G401.6 (cell line): ENCODE results near the gene PRKD2.
"Not testable (repeated sequence)": the region's sequence is repeated elsewhere in the genome, so short reads cannot be mapped to it uniquely, and the experiment has no call there.

Experiments used
- FAIRE-seq: peaks from 2 replicates; lab custom pipeline; 2012; peaks lifted over from hg19 to GRCh38; lab: Jason Lieb, UNC

The PRKD2 gene

GRCh38 chr19:46717034-46717715, at the start of gene PRKD2:
PRKD2 (minus strand) TSS chr19:46717114; CDS start chr19:46716370, 744 bp downstream.
- FAIRE-seq, result no peak

- no peak for FAIRE-seq
Observed at GRCh38 chr19:46764817-46765291, 47.9 kb upstream of the PRKD2 start.

DNA sequence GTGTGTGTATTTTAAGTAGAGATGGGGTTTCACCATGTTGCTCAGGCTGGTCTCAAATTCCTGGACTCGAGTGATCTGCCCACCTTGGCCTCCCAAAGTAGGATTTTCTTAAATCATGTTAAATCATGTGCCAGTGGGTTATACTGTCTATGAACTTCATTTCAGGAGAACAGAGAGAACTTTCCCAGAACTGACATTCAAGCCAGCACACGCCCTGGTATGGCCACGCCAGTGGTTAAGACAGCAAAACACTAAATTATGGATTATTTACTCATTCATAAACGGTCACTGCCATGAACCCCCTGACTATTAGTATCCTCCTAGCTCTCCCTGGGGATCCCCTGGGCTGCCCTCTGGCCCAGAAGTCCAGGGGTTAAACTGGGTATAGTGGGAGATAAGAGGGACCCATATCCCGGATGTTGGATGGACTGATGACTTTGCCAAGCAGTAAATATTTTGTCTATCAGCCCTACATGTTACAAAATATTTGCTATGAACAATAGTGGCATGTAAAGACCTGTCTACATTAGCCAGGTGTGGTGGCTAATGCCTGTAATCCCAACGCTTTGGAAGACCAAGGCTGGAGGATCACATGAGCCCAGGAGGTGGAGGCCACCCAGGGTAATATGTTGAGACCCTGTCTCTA, 45.5 kb upstream of the PRKD2 start:
- FAIRE-seq, result no peak

DNA sequence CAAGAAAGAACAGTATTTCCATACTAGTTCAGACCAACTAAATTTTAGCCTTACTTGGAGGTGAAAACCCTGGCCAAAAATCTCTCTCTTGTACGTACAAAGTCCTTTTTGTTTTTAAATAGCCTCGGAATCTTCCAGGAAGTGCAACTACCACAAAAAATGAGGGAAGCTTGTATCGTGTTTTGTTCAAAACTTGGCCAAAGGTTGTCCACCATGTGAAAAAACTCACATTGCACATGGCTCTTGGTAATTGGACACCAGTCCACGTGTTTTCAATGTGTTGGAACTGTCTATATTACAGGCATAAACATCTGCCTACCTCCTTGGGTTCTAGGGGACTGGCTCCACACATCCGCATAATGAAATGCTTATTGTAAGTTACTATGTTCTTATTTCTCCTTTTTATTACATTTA, 44.5 kb upstream of the PRKD2 start:
- no peak for FAIRE-seq

- not testable (repeated sequence) for FAIRE-seq
Observed at GRCh38 chr19:46760897-46761296, 44.0 kb upstream of the PRKD2 start.

GRCh38 chr19:46760363-46760762, 43.4 kb upstream of the PRKD2 start:
- FAIRE-seq, result no peak

DNA sequence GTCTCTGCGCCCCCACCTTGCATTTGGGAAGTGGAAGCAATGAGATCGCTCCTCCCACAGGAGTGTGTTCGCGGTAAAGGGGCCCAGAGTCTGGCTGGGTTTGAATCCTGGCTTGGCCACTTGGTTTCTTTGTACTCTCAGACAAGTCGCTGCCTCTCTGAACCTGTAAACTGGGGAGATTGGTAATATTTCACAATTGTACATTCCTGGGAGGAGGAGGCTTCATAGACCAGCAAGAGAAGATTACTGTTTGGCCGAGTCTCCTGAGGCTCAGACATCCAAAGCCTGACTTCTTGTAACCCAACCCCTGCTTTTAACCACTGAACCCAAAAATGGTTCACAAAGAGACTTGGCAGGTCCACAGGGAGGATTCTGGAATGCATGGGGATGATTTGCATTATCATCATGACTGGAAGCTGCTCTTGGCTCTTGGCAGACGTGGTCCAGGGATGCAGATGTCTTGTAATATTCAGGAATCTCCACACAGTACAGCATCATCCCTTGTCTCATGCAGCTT, 43.0 kb upstream of the PRKD2 start:
- no peak for FAIRE-seq

DNA sequence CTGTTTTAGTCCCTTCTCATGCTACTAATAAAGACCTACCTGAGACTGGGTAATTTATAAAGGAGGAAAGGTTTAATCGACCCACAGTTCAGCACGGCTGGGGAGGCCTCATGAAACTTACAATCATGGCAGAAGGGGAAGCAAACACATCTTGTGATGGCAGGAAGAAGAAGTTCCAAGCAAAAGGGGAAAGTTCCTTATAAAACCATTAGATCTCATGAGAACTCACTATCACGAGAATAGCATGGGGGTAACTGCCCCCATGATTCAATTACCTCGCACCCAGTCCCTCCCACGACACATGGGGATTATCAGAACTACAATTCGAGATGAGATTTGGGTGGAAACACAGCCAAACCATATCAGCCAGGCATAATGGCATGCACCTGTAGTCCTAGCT, 42.3 kb upstream of the PRKD2 start:
- FAIRE-seq, result no peak

DNA sequence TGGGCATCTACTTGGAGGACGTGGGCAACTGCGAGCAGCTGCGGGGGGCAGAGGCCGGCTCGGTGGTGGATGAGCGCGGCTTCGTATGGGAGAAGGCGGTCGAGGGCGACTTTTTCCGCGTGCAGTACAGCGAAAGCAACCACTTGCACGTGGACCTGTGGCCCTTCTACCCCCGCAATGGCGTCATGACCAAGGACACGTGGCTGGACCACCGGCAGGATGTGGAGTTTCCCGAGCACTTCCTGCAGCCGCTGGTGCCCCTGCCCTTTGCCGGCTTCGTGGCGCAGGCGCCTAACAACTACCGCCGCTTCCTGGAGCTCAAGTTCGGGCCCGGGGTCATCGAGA, 39.6 kb upstream of the PRKD2 start:
- FAIRE-seq, result no peak

GRCh38 chr19:46755853-46756543, 39.1 kb upstream of the PRKD2 start:
- FAIRE-seq, result no peak

GRCh38 chr19:46755077-46755852, 38.4 kb upstream of the PRKD2 start:
- no peak for FAIRE-seq

DNA sequence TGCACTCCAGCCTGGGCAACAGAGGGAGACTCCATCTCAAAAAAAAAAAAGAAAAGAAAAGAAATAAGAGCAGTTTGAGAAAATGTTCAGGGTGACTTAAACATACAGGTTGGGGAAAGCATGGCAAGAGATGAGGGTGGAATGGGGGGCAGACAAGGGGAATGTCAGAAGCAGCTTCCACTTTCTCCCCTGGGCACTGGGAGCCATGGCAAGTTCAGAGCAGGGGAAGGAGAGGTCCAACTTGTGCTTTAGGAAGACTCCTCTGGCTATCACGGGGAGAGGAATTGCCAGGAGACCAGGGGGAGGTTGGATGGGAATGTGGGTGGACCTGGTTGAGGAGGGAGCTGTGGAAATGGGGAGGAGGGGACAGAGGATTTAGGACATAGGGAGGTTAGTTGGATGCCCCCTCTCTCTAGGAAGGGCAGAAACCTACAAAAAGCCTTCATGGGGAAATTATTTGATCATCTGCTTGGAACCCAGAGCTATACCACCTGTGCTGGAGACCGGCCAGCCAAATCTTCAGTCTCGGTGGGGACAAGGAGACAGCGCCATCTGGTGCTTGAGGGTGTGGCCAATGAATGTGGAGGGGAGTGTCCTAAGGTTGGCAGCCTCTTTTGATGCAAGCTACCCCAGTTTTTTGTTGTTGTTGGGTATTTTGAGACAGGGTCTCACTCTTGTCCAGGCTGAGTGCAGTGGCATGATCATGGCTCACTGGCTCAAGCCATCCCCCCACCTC, 36.7 kb upstream of the PRKD2 start:
- no peak for FAIRE-seq

DNA sequence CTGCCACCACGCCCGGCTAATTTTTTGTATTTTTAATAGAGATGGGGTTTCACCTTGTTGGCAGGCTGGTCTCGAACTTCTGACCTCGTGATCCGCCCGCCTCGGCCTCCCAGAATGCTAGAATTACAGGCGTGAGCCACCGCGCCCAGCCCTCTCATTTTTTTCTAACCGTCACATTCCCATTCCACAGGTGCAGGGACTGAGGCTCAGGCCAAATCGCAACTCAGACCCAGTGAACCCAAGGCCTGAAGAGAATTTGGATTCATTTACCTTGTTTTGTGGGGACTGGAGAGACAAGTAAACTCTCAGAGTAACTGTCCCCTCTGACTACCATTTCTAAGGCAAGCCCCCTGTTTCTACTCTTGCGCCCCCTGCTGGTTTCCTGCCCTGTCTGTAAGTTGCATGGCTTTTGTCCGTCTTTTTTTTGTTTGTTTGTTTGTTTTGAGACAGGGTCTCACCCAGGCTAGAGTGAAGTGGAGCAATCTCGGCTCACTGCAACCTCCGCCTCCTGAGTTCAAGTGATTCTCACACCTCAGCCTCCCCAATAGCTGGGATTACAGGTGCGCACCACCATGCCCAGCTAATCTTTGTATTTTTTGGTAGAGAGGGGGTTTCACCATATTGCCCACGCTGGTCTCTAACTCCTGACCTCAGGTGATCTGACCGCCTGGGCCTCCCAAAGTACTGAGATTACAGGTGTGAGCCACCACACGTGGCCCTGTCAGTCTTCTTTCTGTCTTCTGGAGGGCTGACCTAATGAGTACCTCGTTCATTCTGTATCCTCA, 31.6 kb upstream of the PRKD2 start:
- FAIRE-seq, result no peak

- FAIRE-seq, result no peak
Observed at GRCh38 chr19:46746281-46747057, 29.6 kb upstream of the PRKD2 start, which contains the start of gene STRN4. STRN4 (minus strand) TSS chr19:46746450; CDS start chr19:46746430, 20 bp downstream.

DNA sequence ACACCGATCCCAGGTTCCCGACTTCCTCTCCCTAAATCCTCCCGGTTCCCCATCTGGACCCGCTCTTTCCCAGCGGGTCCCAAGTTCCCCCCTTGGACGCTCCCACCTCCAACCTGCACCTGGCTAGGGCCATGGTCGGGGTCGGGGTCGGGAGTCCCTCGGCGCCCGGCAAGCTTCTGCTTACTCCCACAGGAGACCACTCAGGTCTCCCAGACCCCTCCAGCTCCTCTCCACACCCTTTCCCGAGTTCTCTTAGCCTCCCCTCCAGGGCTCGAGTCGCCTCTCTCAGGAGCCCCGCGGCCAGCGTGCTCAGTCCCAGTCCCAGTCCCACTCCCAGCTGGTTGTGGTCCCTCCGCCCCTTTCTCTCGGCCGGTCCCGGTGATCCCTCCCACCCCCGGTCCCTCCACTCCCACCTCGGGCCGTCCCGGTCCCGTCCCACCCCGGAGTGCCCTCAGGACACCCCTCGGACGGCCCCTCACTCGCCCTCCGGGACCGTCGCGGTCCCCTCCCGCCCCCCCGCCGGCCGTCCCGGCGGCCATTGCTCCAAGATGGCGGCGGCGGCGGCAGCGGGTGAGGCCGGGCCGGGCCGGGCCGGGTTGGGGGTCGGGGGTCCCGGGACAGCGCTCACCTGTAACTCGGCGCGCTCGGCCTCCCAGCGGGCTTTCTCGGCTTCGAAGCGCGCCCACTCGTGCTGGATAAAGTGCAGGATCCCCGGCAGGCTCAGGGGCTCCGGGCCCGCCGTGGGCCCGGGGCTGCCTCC, 28.8 kb upstream of the PRKD2 start, which contains the start of gene FKRP:
Gene FKRP (plus strand): TSS at position 537 of the 760 bp plus-strand sequence. CDS start 9,394 bp downstream, outside the sequence.
- FAIRE-seq, result no peak

DNA sequence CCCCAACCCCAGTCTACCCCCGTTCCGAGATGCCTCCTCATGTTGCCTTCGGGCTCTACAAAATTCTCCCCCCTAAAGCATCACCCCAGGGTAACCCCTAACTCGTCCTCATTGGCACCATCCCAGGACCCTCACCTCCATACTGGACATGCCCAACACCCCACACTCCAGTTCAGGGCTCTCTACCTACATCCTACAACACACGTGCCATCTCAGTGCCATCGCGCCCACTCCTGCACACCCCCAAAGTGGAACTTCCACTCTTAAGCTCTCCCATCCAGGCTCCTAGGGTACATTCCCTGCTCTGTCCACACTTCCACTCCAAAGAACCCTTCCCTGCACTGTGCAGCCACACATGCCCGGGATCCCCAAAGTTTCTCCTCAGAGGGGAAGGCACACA, 28.1 kb upstream of the PRKD2 start:
- no peak for FAIRE-seq

DNA sequence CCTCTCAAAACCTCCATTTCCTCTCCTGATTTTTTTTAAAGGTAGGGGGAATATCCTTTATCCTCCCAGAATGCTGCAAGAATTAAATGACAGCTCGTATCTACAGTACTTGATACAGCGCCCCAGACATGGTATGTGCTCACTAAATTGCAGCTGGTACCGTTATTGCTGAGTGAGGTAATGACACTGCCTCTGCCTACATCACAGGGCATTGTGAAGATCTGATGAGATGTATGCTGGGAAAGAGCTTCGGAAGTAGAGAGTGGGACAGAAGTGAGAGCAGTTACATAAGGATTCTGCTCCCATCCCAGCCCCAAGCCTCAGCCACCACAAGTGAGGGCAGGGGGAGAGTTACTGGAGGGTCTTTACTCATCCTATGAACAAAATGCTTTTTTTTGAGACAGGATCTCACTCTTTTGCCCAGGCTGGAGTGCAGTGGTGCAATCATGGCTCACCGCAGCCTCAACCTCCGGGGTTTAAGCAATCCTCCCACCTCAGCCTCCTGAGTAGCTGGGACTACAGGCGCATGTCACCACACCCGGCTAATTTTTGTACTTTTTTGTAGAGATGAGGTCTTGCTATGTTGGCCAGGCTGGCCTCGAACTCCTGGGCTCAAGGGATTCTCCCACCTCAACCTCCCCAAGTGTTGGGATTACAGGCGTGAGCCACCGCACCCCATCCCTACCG, 27.2 kb upstream of the PRKD2 start:
- FAIRE-seq, result no peak

DNA sequence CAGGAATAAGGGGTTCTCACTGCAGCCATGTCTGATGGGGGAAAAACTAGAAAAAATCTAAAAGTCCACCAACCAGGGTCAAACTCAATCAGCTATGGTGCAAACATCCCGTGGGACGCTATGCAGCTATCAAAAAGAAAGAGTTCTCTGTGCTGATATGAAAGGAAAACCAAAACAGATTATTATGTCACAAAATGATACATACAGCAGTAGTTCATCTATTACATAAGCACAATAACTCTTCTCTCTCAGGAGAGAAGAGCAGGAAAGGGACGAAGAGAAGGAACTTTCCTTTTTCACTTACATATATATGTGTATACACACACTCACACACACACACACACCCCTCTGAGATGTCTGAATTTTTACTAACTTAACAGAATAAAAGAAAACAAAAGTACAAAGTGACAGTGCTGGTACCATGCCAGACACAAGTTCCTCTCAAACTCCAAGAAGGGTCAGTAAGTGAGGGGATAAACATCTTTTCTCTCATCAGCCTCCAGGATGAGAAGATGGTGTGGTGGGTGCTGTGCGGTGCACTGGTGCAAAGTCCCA, 26.1 kb upstream of the PRKD2 start:
- no peak for FAIRE-seq
